Measurements from ENCODE around the gene SLC2A1. TPM values are rescaled to one million over a fixed set of nuclear protein-coding genes. Genes with fewer than 3 reads are reported as not detected.

SLC2A1 gene
- 100 to 1,000 TPM; 105 to 114 TPM for total RNA-seq

GRCh38 chr1:42958488-42959319 lies at the start of gene SLC2A1:
SLC2A1 (minus strand) TSS chr1:42958868; CDS start chr1:42958651, 217 bp downstream.
- Mint-ChIP-seq H3K4me1 (peaks cover 53% of the 10 kb centered on the region), H3K4me3 (peak within 1 kb of the TSS; percentile 98), H3K36me3 (peaks cover 32% of the 10 kb centered on the region), H3K9me3 (no peaks in the 10 kb centered on the region), H3K27ac (peak within 1 kb of the TSS; percentile 97), H3K27me3 (peaks cover 4% of the 10 kb centered on the region)
- peak; percentile 97 for DNase-seq

DNA sequence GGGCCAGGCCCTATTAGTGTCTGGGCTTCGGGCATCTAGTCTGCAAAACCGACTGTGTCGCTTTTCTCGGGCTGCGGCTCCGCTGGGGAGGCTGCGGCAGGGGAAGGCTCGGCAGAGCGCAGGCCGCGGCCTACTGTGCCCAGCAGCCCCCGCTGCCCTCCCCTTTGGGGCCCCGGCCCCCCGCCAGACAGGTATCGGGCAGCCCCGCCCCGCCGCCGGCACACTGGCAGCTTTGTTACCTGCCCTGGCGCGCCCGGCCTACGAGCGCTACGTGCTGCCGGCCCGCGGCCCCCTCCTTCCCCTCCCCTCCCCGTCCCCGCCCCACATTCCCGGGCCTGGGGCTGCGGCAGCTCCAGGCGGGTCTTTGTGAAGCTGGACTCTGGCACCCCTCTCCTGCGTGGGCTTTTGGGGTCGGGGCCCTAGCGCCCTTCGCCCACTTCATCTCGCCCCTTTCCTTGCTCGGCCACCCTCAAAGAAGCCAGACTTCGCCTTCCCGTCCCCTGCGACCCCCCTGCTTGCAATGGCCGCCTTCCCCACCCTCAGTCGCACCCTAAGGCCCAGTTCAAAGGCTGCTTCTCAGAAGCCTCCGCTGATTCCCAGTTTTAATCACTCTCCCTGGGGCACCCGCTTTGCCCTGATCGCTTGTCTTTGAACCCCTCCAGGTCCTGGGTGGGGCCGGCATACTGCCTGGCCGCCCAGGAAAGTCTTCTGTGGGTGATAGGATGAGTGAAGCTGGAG lies 48.9 kb upstream of the SLC2A1 start:
- Mint-ChIP-seq H3K4me3 (no peak overlapping the region), H3K27me3 (no peaks in the 10 kb centered on the region), H3K36me3 (no peaks in the 10 kb centered on the region), H3K4me1 (no peaks in the 10 kb centered on the region), H3K9me3 (no peaks in the 10 kb centered on the region), H3K27ac (no peak overlapping the region)
- DNase-seq, result no peak

DNA sequence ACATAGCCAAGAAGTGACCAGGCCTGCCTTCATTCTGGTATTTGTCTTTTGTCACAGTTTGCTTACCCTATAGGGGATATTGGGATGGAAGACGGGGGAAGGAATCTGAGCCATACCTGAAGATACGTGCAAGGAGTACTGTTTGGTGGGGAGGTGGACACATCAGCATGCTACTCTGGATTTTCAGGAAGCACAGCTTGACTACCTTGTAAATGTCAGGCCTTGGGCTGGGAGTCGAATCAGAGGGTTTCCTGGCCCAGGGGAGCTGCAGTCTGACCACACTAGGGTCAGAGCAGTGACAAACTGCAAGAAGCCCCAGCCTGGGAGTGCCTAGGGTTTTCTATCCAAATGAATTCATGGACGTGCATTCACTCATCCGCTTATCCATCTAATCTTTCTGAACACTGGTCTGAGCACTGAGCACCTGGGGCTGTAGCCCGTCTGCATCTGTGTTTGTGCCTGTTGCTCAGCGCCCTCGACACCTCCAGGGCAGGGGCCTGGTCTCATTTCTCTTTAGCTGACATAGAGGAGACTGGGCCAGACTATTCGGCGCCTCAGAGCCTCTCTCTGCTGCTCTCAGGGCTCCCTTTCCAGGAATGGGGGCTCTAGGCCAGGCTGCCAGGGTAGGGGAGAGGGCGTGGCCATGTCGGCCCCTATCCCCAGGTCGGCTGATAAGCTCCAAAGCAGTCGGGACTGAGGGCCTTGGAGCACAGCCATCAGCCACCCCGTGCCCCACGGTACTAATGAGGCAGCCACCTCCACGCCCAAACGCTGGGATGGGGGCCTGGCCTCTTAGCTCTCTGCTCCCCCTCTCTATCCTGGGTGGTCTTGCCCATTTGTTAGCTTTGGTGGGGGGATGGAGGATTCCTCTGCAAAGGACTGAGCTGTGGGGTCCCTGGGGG lies 47.0 kb upstream of the SLC2A1 start:
- Mint-ChIP-seq H3K9me3 (no peaks in the 10 kb centered on the region), H3K27me3 (no peaks in the 10 kb centered on the region), H3K36me3 (no peaks in the 10 kb centered on the region), H3K27ac (no peak overlapping the region), H3K4me1 (no peaks in the 10 kb centered on the region), H3K4me3 (no peak overlapping the region)
- no peak for DNase-seq

DNA sequence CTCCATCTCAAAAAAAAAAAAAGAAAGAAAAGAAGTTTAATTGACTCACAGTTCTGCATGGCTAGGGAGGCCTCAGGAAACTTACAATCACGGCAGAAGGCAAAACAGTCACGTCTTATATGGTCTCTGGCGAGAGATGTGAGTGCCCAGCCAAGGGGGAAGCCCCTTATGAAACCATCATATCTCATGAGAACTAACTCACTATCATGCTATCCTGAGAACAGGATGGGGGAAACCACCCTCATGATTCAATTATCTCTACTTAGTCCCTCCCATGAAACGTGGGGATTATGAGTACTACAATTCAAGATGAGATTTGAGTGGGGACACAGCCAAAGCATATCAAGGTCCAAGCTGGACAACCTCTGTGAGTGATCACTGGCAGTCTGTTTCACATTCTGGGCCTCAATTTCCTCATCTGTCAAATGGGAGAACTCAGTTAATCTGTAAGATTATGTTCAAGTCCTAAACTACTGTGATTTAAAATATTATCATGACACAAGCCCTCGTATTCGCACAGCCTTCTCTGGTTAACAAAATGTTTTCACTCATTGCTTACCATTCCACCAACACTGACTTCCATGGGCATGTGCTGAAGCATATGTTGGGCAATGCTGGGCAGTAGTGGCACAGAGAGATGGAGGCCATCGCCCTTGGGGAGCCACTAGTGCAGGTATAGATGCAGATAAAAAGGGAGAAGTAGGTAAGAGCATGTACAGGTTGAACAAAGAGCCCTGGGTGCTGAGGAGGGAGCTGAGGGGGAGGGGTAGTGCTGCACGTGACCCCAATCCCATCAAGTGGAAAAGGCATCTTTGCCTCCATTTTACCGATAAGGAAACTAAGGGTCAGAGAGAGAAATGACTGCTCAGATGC lies 46.2 kb upstream of the SLC2A1 start:
- H3K9me3 Mint-ChIP-seq, result no peaks in the 10 kb centered on the region
- no peak overlapping the region for H3K27ac Mint-ChIP-seq
- no peaks in the 10 kb centered on the region for H3K4me1 Mint-ChIP-seq
- no peak for DNase-seq
- H3K27me3 Mint-ChIP-seq, result no peaks in the 10 kb centered on the region
- H3K4me3 Mint-ChIP-seq, result no peak overlapping the region
- H3K36me3 Mint-ChIP-seq, result no peaks in the 10 kb centered on the region

GRCh38 chr1:43002766-43003165 lies 44.1 kb upstream of the SLC2A1 start:
- DNase-seq, result no peak
- Mint-ChIP-seq H3K4me3 (no peak overlapping the region), H3K4me1 (no peaks in the 10 kb centered on the region)

DNA sequence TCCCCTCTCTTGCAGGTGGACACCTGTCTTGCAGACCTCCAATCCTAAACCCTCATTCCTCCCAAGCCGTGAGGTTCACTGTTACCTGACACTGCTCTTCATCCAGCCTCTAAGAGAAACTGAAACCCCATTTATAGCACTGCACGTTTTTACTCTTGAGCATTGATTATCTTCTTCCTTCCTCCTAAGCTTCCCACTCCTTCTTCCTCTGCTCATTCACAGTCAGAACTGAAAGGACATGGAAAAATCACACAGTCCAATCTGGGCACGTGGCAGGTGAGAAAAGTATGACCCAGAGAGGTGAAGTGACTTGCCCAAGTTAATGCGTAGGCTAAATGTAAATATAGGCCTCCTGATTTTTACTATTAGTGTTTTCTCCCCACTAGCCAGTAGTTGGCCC lies 43.4 kb upstream of the SLC2A1 start:
- H3K27me3 Mint-ChIP-seq, result no peaks in the 10 kb centered on the region
- no peaks in the 10 kb centered on the region for H3K36me3 Mint-ChIP-seq

More at GRCh38 chr1:43002766-43003165, 44.1 kb upstream of the SLC2A1 start:
- Mint-ChIP-seq H3K27me3 (no peaks in the 10 kb centered on the region), H3K9me3 (no peaks in the 10 kb centered on the region), H3K27ac (no peak overlapping the region), H3K36me3 (no peaks in the 10 kb centered on the region)

DNA sequence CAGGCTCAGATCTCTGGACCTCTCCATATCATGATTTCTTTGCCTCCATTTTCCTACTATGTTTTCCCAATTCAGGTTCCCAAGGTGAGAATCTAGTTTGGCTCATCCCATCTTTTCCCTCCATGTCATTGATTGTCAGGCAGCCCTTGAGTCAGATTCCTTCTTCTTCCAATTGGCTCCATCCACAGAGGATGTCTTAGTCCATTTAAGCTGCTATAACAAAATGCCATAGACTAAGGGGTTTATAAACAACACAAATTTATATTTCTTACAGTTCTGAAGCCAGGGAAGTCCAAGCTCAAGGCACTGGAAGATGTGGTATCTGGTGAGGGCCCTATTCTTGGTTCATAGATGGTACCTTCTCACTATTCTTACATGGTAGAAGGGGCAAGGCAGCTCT lies 42.8 kb upstream of the SLC2A1 start:
- H3K27ac Mint-ChIP-seq, result no peak overlapping the region
- no peak overlapping the region for H3K4me3 Mint-ChIP-seq
- DNase-seq, result no peak
- no peaks in the 10 kb centered on the region for H3K36me3 Mint-ChIP-seq
- no peaks in the 10 kb centered on the region for H3K4me1 Mint-ChIP-seq
- H3K9me3 Mint-ChIP-seq, result no peaks in the 10 kb centered on the region
- H3K27me3 Mint-ChIP-seq, result no peaks in the 10 kb centered on the region

More for the DNA sequence above, 43.4 kb upstream of the SLC2A1 start:
- Mint-ChIP-seq H3K27ac (no peak overlapping the region), H3K4me3 (no peak overlapping the region), H3K4me1 (no peaks in the 10 kb centered on the region), H3K9me3 (no peaks in the 10 kb centered on the region)
- DNase-seq, result no peak

- Mint-ChIP-seq H3K27me3 (no peaks in the 10 kb centered on the region), H3K4me3 (no peak overlapping the region), H3K9me3 (no peaks in the 10 kb centered on the region), H3K36me3 (no peaks in the 10 kb centered on the region), H3K27ac (no peak overlapping the region), H3K4me1 (no peaks in the 10 kb centered on the region)
- no peak for DNase-seq
Observed at GRCh38 chr1:43000271-43000670, 41.6 kb upstream of the SLC2A1 start.

- no peak overlapping the region for H3K27ac Mint-ChIP-seq
- H3K9me3 Mint-ChIP-seq, result no peaks in the 10 kb centered on the region
- H3K4me3 Mint-ChIP-seq, result no peak overlapping the region
- H3K27me3 Mint-ChIP-seq, result no peaks in the 10 kb centered on the region
- no peak for DNase-seq
- H3K4me1 Mint-ChIP-seq, result no peaks in the 10 kb centered on the region
- H3K36me3 Mint-ChIP-seq, result no peaks in the 10 kb centered on the region
Observed at GRCh38 chr1:42999308-42999707, 40.6 kb upstream of the SLC2A1 start.

DNA sequence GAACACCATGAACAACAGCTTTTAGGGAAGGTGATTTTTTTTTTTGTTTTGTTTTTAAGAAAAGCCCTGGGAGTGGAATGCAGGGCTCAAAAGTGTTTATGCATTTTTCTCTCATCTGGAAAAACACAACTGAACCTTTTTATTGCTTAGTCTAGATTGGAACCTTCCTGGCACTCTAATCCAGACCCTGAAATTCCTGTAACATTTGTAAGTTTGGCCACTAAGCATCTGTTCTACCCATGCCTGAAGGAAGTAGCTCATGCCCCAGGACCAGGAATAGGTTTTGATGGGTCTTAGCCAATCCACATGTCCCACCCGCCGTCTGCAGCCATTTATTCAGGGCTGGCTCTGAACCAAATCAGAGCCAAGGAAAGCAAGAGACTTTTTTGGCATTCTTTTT lies 39.7 kb upstream of the SLC2A1 start:
- no peaks in the 10 kb centered on the region for H3K9me3 Mint-ChIP-seq
- no peaks in the 10 kb centered on the region for H3K36me3 Mint-ChIP-seq
- no peaks in the 10 kb centered on the region for H3K4me1 Mint-ChIP-seq
- no peak overlapping the region for H3K27ac Mint-ChIP-seq
- H3K27me3 Mint-ChIP-seq, result no peaks in the 10 kb centered on the region
- no peak overlapping the region for H3K4me3 Mint-ChIP-seq
- no peak for DNase-seq

GRCh38 chr1:42996384-42996970 lies 37.8 kb upstream of the SLC2A1 start:
- Mint-ChIP-seq H3K9me3 (no peaks in the 10 kb centered on the region), H3K27ac (no peak overlapping the region), H3K27me3 (no peaks in the 10 kb centered on the region)

DNA sequence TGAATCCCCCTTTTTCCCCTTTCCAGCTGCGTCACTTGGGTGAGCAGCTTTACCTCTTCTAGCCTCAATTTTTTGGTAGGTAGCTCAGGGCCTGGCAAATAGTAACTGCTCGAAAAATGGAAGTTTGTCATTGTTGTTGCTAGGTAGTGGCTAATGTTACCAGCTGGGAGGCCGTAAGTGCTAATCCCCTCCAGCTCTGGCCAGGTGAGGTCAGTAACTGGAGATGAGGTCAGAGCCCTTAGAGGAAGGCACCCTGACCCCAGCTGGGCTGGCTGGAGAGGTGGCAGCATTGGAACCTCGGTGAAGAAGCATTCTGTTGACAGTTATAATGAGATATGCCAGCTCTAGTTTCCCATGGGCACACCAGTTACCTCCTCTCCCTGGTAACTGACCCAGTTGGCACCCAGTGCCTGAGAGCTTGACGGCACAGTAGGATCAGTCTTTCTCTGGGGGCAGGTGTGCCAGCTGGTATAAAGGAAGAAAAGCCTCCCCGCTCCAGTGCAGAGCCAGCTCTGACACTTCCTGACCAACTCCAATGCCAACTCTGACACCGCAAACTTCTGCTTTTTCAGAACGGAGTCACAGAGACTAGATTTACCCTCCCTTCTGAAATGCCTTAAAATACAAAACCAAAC lies 35.0 kb upstream of the SLC2A1 start:
- Mint-ChIP-seq H3K27me3 (no peaks in the 10 kb centered on the region), H3K4me3 (no peak overlapping the region), H3K27ac (no peak overlapping the region), H3K36me3 (peaks cover 2% of the 10 kb centered on the region), H3K9me3 (peaks cover 4% of the 10 kb centered on the region), H3K4me1 (no peaks in the 10 kb centered on the region)
- no peak for DNase-seq

More at GRCh38 chr1:42996384-42996970, 37.8 kb upstream of the SLC2A1 start:
- Mint-ChIP-seq H3K36me3 (no peaks in the 10 kb centered on the region), H3K4me3 (no peak overlapping the region), H3K4me1 (no peaks in the 10 kb centered on the region)
- DNase-seq, result no peak

DNA sequence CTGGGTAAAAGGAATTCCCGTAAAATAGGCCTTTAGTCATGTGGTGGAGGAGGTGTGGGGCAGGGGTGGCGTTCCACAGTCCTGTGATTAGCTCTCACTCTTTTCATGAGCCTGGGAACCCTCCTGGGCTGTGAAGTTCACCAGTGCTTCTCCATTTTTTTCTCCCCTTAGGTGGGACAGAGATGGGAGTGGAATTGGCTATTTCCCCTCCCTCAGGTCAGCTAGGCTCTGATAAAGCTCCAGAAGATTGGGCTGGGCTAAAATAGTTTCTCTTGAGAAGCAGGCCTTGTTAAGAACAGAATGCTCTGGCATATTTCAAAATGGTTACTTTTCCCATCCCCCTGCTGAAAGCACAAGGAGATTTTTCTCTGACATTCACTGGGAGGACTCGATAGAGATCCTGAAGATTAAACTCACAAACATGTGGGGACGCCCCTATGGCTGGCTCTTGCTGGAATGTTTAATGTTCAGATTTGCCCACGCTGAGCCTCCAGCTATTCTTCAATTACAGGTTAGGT lies 33.4 kb upstream of the SLC2A1 start:
- Mint-ChIP-seq H3K27me3 (no peaks in the 10 kb centered on the region), H3K4me3 (no peak overlapping the region), H3K4me1 (no peaks in the 10 kb centered on the region), H3K36me3 (peaks cover 2% of the 10 kb centered on the region), H3K27ac (no peak overlapping the region), H3K9me3 (peaks cover 4% of the 10 kb centered on the region)
- no peak for DNase-seq

Measured in activated naive CD8-positive, alpha-beta T cell treated with anti-CD3 and anti-CD28 coated beads for 36 hours (primary cell).